NCI-H2171 treated with DMSO at 0.1 percent for 48 hours (cell line): ENCODE data around the gene PRDM1.

Experiments used
- DNase-seq: peaks from one replicate; lab custom pipeline; 2025; lab: John Stamatoyannopoulos, UW

The PRDM1 gene

GRCh38 chr6:106097411-106098231 lies 11.5 kb downstream of the PRDM1 start:
- no peak for DNase-seq

GRCh38 chr6:106098383-106099234 lies 12.5 kb downstream of the PRDM1 start:
- no peak for DNase-seq

- DNase-seq = no peak
Observed at GRCh38 chr6:106099235-106099537, 13.1 kb downstream of the PRDM1 start.

- no peak for DNase-seq
Observed at GRCh38 chr6:106100755-106101154, 14.6 kb downstream of the PRDM1 start.

- DNase-seq = no peak
Observed at GRCh38 chr6:106101466-106101865, 15.3 kb downstream of the PRDM1 start.

GRCh38 chr6:106102034-106102433 lies 15.9 kb downstream of the PRDM1 start:
- DNase-seq = no peak

- DNase-seq = no peak
Observed at GRCh38 chr6:106102967-106103727, 17.0 kb downstream of the PRDM1 start.

GRCh38 chr6:106103728-106104109 lies 17.6 kb downstream of the PRDM1 start:
- no peak for DNase-seq

- no peak for DNase-seq
Observed at GRCh38 chr6:106104476-106104875, 18.3 kb downstream of the PRDM1 start.

GRCh38 chr6:106104941-106105340 lies 18.8 kb downstream of the PRDM1 start:
- DNase-seq = no peak

GRCh38 chr6:106105493-106105892 lies 19.4 kb downstream of the PRDM1 start:
- DNase-seq = no peak

GRCh38 chr6:106106276-106107042 lies 20.3 kb downstream of the PRDM1 start:
- no peak for DNase-seq

GRCh38 chr6:106107043-106107613 lies 21.0 kb downstream of the PRDM1 start:
- no peak for DNase-seq

GRCh38 chr6:106108129-106108528 lies 22.0 kb downstream of the PRDM1 start:
- no peak for DNase-seq

GRCh38 chr6:106109029-106109428 lies 22.9 kb downstream of the PRDM1 start:
- DNase-seq = no peak

GRCh38 chr6:106110164-106110826 lies 24.2 kb downstream of the PRDM1 start:
- DNase-seq = no peak

- no peak for DNase-seq
Observed at GRCh38 chr6:106112433-106112832, 26.3 kb downstream of the PRDM1 start.

- DNase-seq = no peak
Observed at GRCh38 chr6:106113256-106113959, 27.3 kb downstream of the PRDM1 start.

- no peak for DNase-seq
Observed at GRCh38 chr6:106114492-106114891, 28.4 kb downstream of the PRDM1 start.

- DNase-seq = no peak
Observed at GRCh38 chr6:106115286-106115685, 29.1 kb downstream of the PRDM1 start.
